ENCODE measurements around the gene MILR1.

Gene MILR1

DNA sequence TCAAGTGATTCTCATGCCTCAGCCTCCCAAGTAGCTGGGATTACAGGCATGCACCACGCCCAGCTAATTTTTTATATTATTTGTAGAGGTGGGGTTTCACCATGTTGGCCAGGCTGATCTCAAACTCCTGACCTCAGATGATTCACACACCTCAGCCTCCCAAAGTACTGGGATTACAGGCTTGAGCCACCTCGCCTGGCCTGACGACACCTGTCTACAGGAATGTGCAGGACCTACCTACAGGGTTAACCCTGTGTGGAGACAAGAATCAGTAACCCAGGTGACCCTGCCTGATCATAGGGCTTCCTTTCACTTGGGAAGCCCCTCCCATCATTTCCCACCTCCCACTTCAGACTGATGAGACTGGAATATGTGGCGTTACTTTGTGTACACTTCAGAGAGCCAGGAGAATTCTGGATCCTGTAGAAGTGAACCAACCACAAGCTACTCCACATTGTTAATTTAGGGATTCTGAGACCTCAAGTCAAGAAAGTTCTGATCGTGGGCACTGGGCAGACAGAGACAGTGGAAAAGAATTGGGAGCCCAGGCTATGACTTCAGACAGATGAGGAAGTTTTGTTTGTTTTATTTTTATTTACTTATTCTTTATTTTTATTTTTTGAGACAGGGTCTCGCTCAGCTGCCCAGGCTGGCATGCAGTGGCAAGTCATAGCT, 5.7 kb upstream of the MILR1 start:
- no peak overlapping the region for H3K4me3 ChIP-seq (replicated peaks; ENCODE audit: low read depth, low read length)
- TF ChIP-seq, protein P1, sequence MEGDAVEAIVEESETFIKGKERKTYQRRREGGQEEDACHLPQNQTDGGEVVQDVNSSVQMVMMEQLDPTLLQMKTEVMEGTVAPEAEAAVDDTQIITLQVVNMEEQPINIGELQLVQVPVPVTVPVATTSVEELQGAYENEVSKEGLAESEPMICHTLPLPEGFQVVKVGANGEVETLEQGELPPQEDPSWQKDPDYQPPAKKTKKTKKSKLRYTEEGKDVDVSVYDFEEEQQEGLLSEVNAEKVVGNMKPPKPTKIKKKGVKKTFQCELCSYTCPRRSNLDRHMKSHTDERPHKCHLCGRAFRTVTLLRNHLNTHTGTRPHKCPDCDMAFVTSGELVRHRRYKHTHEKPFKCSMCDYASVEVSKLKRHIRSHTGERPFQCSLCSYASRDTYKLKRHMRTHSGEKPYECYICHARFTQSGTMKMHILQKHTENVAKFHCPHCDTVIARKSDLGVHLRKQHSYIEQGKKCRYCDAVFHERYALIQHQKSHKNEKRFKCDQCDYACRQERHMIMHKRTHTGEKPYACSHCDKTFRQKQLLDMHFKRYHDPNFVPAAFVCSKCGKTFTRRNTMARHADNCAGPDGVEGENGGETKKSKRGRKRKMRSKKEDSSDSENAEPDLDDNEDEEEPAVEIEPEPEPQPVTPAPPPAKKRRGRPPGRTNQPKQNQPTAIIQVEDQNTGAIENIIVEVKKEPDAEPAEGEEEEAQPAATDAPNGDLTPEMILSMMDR (IDR thresholded peaks at IDR 0.05; ENCODE audit: low read length, missing control alignments) = no peak
- DNase-seq (ENCODE audit: low read depth) = no peak

DNA sequence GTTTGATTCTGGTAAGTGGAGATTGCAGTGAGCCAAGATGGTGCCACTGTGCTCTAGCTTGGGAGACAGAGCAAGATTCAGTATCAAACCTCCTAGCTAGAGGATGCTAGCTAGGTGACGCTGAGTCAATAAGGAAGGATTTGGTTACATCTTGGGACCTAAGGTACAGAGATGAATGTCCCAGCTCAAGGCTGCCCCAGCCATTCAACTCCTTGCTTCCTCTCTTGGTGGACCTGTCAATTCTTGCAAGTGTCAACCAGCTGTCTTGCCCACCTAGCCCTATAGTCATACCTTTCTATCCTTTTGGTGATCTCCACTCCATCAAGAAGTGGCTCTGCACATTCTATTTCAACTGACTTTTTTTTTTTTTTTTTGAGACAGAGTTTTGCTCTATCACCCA, 1.4 kb upstream of the MILR1 start:
- H3K4me3 ChIP-seq (replicated peaks; ENCODE audit: low read depth, low read length) = no peak overlapping the region
- no peak for DNase-seq (ENCODE audit: low read depth)
- TF ChIP-seq, protein P1 (IDR thresholded peaks at IDR 0.05; ENCODE audit: low read length, missing control alignments) = no peak

DNA sequence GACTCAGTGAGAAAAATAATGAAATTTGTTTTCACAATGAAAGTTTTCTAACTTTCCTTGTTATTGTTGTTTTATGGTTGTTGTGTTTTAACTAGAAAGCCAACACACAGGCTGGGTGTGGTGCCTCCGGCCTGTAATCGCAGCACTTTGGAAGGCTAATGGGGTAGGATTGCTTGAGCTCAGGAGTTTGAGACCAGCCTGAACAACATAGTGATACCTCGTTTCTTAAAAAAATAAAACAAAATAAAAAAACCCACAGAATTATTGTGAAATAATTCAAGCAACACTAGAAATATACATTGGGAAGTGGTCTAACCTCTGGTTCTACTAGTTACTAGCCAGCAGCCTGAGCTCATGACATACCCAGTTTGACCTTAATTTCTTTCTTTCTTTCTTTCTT, 630 bp downstream of the MILR1 start:
- H3K4me3 ChIP-seq (replicated peaks; ENCODE audit: low read depth, low read length) = peak overlapping the region; percentile 47
- TF ChIP-seq, protein P1 (IDR thresholded peaks at IDR 0.05; ENCODE audit: low read length, missing control alignments) = no peak
- peak; percentile 29 for DNase-seq (ENCODE audit: low read depth)

DNA sequence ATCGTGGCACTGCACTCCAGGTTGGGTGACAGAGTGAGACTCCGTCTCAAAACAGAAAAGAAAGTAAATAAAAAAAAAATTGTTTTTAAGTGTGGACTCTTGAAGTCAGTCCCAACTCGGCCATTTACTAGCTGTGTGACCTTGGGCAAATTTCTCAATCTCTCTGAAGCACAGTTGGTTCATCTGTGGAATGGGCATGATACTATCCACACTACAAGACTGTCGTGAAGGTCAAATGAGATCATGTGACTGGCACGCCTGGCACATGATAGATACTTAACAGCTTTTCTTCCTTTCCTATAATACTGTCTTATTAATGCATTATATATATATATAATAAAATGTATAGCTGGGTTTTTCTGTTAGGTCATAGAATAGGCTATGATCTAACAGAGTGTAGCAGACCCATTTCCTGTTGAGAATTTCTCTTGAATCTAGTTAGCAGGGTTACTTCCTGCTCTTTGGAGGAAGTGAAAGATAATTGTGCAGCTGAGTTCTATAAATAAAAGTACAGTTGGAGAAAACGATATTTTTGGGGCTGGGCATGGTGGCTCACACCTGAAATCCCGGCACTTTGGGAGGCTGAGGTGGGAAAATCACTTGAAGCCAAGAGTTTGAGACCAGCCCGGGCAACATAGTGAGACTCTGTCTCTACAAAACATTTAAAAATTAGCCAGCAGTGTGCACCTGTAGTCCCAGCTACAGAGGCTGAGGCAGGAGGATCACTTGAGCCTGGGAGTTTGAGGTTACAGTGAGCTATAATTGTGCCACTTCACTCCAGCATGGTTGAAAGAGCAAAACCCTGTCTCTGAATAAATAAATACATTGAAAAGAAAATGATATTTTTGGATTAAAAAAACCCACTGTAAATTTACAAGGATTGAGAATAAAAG, 7.3 kb downstream of the MILR1 start:
- TF ChIP-seq, protein P1 (IDR thresholded peaks at IDR 0.05; ENCODE audit: low read length, missing control alignments) = no peak

DNA sequence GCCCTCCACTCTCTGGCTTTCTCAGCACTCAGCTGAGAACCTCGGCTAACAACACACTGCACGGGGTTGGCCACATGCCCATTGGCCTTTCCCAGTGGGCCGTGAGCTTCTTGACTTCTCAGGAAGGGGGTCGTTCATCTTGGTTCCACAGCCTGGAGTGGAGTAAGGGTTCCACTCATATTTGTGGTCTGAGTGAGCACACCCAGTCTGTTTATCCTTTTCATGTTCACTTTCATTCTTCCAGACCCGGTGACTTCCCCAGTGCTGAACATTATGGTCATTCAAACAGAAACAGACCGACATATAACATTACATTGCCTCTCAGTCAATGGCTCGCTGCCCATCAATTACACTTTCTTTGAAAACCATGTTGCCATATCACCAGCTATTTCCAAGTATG, 8.2 kb downstream of the MILR1 start:
- TF ChIP-seq, protein P1 (IDR thresholded peaks at IDR 0.05; ENCODE audit: low read length, missing control alignments) = no peak
- H3K4me3 ChIP-seq (replicated peaks; ENCODE audit: low read depth, low read length) = no peak overlapping the region
- peak; percentile 29 for DNase-seq (ENCODE audit: low read depth)

More for the DNA sequence above, 7.3 kb downstream of the MILR1 start:
- no peak for DNase-seq (ENCODE audit: low read depth)
- H3K4me3 ChIP-seq (replicated peaks; ENCODE audit: low read depth, low read length) = no peak overlapping the region

DNA sequence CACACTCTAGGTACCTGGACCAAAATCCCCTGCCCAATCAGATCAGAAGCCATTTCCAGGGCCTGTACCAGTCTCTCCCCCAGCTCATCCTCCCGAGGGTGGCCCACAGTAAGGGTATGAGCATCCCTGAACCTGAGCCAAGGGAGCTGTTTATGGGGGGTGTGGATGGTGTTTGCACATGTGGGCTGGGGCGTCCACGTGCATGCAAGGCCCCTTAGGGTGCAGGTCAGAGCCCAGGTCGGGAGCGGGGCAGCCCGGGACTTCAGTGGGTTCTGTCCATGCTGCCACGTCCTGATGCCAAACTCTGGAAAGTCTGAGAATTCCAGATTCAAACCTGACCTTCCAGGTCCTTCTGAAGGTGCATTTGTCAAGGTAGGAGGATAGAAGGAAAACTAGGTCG, 9.8 kb downstream of the MILR1 start:
- TF ChIP-seq, protein P1 (IDR thresholded peaks at IDR 0.05; ENCODE audit: low read length, missing control alignments) = no peak
- DNase-seq (ENCODE audit: low read depth) = no peak
- no peak overlapping the region for H3K4me3 ChIP-seq (replicated peaks; ENCODE audit: low read depth, low read length)

Measured in fibroblast of pulmonary artery (primary cell).